Erythroblast (primary cell): Measurements from ENCODE around the gene RASSF7.
A peak's percentile ranks its signal among the peaks of the same experiment; 100 is the strongest.

Experiments
- DNase-seq, 2 experiments: peaks; one replicate each; lab custom pipeline; 2025; lab: John Stamatoyannopoulos, UW
- GATA1 ChIP-seq: IDR thresholded peaks from 2 replicates; pipeline ENCODE4 v1.6.1; 2011; ENCODE audit warnings: low read depth, mild to moderate bottlenecking, control low read depth, low read length, moderate library complexity
- POLR2A ChIP-seq: IDR thresholded peaks from 2 replicates; pipeline ENCODE4 v1.6.1; 2011; ENCODE audit warnings: mild to moderate bottlenecking, low read length

Gene RASSF7

DNA sequence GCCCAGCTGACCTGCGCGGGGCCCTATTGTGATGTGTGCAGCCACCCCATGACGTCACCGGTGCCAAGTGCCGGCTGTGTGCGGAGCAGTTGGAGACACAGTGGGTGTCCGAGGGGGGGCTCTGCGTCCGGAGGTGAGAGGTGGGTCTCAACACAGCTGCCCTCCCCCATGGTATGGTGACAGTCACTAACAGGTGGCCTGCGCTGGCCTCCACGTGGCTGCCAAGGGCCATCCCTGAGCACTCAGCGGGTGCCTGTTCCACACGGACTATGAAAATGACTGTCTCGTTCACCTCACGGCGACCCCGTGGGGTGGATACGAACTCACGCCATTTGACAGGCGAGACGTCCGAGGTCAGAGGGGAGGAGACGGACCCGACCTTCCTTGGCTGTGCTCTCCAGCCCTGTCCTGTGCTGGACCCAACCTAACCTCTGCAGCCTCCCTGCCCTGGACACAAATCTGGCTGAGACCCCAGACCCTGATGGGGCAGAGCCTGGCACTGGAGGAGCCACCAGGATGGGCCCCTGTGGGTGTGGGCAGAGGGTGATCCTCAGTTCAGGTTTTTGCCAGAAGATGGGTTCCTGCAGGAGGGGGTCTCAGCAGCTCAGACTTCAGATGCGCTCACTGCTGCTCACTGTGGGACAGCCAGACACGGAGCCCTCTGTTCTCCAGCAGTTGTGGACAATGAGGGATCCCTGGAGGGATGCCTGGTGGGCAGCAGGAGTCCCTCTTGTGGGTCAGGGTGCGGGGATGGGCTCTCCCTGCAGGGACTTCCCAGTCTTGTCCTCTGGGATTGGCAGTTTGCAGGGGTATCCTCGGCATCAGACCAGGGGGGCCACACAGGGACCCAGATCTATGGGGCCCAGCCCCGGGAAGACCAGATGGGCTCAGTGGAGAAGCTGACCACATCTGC is 31.7 kb upstream of the RASSF7 start:
- DNase-seq, result no peak
- TF ChIP-seq POLR2A (no peak), GATA1 (no peak)

DNA sequence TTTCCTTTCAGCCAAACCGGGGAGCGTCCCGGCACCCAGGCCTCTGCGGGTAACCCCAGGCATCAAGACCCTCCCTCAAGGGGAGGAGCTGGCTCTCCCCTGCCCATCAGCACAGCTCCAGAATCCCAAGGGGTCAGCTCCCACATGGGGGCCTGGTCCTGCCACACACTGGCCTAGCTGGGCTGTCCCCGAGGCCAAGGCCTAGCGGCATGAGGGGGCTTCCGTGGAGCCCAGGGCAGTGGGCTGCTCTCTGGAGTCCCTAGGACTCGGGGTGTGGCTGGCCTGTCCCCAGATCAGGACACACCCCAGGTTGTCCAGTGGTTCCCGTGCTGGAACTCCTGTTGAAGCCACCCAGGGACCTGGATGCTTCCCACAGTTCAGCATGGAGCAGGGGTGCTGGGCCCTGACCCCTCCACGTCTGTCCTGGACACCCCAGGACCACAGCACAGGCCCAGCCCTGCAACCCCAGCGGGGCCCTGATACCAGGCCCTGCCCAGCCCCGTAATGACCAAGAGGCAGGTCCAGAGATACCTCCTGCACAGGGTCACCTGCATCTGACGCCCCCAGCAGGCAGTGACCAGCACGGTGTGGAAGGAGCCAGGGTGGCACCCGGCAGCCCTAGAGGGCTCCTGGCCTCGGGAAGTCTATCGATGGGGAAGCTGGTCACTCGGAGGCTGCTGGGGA is 30.9 kb upstream of the RASSF7 start:
- no peak for DNase-seq
- no peak for TF ChIP-seq GATA1
- TF ChIP-seq POLR2A, result no peak

DNA sequence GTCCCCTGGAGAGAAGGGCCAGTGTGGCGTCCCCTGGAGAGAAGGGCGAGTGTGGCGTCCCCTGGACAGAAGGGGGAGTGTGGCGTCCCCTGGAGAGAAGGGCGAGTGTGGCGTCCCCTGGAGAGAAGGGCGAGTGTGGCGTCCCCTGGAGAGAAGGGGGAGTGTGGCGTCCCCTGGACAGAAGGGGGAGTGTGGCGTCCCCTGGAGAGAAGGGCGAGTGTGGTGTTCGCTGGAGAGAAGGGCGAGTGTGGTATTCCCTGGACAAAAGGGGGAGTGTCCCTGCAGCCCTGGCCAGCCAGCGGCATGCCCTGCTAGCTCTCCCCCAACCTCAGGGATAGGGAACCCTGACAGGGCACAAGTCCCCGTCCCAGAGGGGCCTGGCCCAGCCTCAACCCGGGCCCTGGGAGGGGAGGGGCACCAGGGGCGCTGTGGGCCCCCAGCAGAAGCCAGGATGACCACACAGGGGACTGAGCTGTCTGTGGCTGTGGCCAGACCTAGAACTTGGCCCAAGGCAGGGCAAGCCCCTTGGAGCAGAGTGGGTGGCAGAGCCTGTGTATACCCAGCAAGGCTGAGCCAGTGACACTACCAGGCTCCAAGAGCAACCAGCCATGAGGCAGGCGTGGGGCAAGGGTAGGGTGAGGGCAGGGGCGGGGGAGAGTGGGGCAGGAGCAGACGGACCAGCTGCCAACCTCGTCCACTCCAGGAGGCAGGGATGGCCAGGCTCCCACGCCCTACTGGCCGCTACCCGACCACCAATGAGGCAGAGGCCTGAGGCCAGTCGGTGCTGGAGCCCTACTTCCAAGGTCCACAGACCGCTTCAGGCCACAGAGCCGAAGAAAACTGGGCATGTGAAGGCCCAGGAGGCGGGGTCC is 29.6 kb upstream of the RASSF7 start:
- TF ChIP-seq POLR2A (no peak), GATA1 (no peak)
- no peak for DNase-seq

DNA sequence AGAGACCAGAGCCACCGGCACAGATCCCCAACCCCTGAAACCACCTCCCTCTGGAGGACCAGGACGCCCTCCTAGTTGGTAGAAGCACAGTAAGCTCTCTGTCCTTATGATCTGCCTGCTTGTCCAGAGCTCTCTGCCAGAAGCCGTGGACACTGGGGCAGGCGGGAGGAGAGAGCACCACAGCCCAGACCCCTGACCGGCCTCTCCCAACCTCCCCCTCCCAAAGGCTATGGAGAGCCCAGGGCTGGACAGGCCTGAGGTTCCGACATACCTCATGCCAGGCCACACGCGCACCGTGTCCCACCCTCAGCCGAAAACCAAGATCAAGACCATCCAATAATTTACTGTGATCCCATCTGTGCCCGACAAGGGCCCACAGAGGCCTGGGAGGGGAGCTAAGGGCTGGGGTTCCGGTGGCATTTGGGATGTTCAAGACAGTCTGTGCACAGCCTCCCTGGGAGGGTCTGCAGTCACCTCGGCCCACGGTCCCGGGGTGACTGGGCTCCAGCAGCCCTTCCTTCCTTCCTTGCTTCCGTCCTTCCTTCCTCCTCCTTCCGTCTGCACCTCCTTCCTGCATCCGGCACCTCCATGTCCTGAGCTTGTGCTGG is 28.7 kb upstream of the RASSF7 start:
- DNase-seq, result no peak
- TF ChIP-seq POLR2A (no peak), GATA1 (no peak)

- DNase-seq, result no peak
- TF ChIP-seq POLR2A (no peak), GATA1 (no peak)
Measured at GRCh38 chr11:532527-532985, 28.2 kb upstream of the RASSF7 start.

DNA sequence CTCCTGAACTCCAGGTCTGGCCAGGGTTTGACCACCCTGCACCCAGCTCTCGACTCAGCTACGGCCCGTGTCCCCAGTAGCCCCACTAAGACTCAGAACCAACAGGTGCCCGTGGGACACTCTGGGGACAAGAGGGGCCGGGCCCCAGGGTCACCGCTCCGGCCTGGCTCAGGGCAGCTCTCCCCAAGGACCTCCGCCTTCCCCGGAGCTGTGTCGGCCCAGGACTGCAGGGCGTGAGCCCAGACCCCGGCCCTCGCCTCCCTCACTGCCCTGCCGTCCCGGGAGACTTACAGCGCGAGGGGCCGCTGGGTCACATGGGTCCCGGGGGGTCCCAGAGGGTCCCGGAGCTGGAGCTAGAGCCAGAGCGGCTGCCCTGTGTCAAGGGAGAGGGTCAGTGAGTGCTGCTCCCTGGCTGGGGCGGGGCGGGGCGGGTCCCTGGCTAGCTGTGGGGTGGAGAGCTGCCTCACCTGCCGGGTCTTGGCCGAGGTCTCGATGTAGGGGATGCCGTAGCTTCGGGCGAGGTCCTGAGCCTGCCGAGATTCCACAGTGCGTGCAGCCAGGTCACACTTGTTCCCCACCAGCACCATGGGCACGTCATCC is 27.7 kb upstream of the RASSF7 start:
- TF ChIP-seq POLR2A, result no peak
- TF ChIP-seq GATA1, result no peak
- DNase-seq, result no peak

- TF ChIP-seq GATA1 (no peak), POLR2A (no peak)
Measured at GRCh38 chr11:533586-534395, 27.0 kb upstream of the RASSF7 start.

DNA sequence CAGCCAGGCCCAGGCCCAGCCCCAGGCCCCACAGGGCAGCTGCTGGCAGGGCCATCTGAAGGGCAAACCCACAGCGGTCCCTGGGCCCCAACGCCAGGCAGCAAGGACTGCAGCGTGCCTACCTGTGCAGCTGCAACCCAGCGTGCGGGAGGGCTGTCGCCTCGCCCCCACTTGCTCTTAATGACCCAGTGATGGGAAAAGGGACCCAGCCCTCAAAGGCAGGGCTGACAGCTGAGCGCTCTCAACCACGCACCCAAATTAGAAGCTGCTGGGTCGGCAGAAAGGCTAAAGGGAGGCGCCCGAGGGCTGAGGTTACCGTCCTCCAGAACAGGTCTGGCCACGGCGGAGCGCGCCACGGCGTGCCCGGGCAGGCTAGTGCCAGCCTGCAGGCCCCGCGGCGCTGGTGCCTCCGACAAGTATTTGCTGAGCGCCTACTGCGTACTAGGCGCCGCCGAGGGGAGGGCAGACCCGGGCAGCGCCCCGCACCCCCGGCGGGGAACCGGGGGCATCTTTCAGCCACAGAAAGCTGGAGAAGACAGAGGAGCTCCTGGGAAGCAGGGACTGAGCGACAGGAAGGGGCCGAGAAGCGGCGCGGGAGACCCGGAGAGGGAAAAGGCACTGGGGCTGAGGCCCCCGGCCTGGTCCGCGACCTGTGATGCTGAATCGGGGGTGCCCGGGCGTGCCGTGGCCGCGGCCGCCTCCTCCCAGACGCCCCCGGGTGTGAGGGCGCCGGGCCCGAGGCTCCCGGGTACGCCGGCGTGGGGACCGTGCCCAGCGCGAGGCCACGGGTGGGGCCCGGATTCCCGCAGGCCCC is 26.2 kb upstream of the RASSF7 start:
- no peak for DNase-seq
- TF ChIP-seq POLR2A (no peak), GATA1 (no peak)

More at GRCh38 chr11:533586-534395, 27.0 kb upstream of the RASSF7 start:
- no peak for DNase-seq

GRCh38 chr11:535210-535518 is 25.6 kb upstream of the RASSF7 start:
- TF ChIP-seq POLR2A, result no peak
- no peak for TF ChIP-seq GATA1
- DNase-seq, result no peak

DNA sequence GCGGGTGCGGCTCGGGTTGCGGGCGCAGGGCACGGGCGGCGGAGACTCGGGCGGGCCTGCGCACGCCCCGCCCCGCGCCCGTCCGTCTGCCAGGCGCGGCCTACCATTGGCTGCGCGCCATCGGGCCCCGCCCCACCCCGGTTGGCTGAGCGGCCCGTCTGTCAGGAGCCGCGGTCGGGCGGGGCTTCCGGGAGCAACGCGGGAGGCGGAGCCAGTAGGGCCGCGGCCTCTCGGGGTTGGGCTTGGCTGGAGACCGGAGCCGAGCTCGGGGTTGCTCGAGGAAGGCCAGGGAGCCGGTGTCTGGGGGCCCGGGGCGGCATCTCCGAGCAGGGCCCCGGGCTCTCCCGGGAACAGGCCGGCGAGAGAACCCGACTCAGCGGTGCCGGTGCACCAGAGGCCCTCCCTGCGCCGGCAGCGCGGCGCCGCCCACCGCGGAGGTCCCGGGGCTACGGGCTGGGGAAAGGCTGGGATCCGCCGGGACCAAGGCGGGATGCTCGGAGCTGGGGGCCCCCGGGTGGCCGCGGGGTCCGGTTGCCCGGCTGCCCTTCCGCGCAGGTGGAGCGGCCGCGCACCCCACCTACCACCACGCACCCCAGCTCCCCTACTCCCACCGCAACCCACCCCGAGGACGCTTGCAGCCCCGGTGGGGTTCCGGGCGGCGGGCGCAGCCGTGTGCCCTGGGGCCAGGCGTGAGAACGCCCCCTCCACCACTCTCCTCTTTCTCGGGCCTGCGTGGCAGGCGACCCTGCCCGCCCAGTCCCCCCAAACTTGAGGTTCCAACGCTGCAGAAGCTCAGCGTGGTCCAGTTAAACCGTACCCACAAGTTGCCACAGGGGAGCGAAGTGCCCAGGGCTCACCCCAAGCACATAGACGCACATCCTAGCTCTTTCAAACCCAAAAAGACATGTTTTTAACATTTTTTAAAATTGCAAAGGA is 25.0 kb upstream of the RASSF7 start, which contains the start of gene HRAS:
TSS of gene HRAS (minus strand) at position 58 of the 936 bp plus-strand sequence.
- TF ChIP-seq GATA1 (no peak), POLR2A (peak; percentile 59)
- DNase-seq, result peak; percentile 97 to 99
